Calu3 (cell line): ENCODE measurements around the gene SSRP1. TPM values are rescaled to one million over a fixed set of nuclear protein-coding genes. Genes with fewer than 3 reads are reported as not detected.

ENCODE experiments used
- Bru-seq: library from RNA; stranded (reverse); fragments of 400-500 nt; gene quantifications from one replicate; lab custom pipeline; 2021; lab: Mats Ljungman, UMichigan
- BruChase-seq, 2 experiments: library from RNA; stranded (reverse); fragments of 400-500 nt; gene quantifications; one replicate each; lab custom pipeline; 2021; lab: Mats Ljungman, UMichigan
- BruUV-seq: library from RNA; stranded (reverse); fragments of 400-500 nt; replicated peaks from 2 replicates; lab custom pipeline; 2021; lab: Mats Ljungman, UMichigan
- CTCF ChIA-PET: fragments of 300-600 bp; sonication (Branson Sonifier 250); formaldehyde crosslinking; loops from one replicate; lab custom pipeline; 2022; ENCODE audit warnings: antibody characterized with exemption; lab: Charles Lee
- DNase-seq: peaks from one replicate; pipeline ENCODE4 v3.0.0; 2022
- H3K27ac Mint-ChIP-seq: one replicate; pipeline ENCODE4 v1.8.0; 2022; ENCODE audit warnings: mixed read lengths; ENCODE audit not compliant: unreplicated experiment
- H3K27me3 Mint-ChIP-seq: one replicate; pipeline ENCODE4 v1.8.0; 2022; ENCODE audit warnings: mixed read lengths; ENCODE audit not compliant: unreplicated experiment
- H3K36me3 Mint-ChIP-seq: one replicate; pipeline ENCODE4 v1.8.0; 2022; ENCODE audit warnings: mild to moderate bottlenecking, moderate library complexity, mixed read lengths; ENCODE audit not compliant: insufficient read depth, unreplicated experiment
- H3K4me1 Mint-ChIP-seq: one replicate; pipeline ENCODE4 v1.8.0; 2022; ENCODE audit warnings: mild to moderate bottlenecking, low read depth, mixed read lengths; ENCODE audit not compliant: unreplicated experiment
- H3K4me3 Mint-ChIP-seq: one replicate; pipeline ENCODE4 v1.8.0; 2022; ENCODE audit warnings: mild to moderate bottlenecking, low read depth, moderate library complexity, mixed read lengths; ENCODE audit not compliant: unreplicated experiment
- H3K9me3 Mint-ChIP-seq: one replicate; pipeline ENCODE4 v1.8.0; 2022; ENCODE audit warnings: low read depth, mixed read lengths; ENCODE audit not compliant: unreplicated experiment
- intact Hi-C: fragments of 100-400 bp; cut with micrococcal nuclease; formaldehyde crosslinking; loops from one replicate; pipeline ENCODE4 v1.10.0; 2022; ENCODE audit not compliant: unreplicated experiment
- long read RNA-seq: library from polyadenylated mRNA; stranded (forward); transcript quantifications from one replicate; pipeline ENCODE4 v2.0.0, GENCODE V29; 2022
- total RNA-seq: library from RNA; stranded (reverse); gene quantifications from 2 replicates; pipeline ENCODE4 v1.2.3, GENCODE V29; 2022
- TF ChIP-seq, protein P1 (sequence below): fragments of 200-600 bp; IDR thresholded peaks from one replicate; pipeline ENCODE4 v1.8.0; 2022; ENCODE audit warnings: antibody characterized with exemption; ENCODE audit not compliant: unreplicated experiment

The SSRP1 gene, protein sequence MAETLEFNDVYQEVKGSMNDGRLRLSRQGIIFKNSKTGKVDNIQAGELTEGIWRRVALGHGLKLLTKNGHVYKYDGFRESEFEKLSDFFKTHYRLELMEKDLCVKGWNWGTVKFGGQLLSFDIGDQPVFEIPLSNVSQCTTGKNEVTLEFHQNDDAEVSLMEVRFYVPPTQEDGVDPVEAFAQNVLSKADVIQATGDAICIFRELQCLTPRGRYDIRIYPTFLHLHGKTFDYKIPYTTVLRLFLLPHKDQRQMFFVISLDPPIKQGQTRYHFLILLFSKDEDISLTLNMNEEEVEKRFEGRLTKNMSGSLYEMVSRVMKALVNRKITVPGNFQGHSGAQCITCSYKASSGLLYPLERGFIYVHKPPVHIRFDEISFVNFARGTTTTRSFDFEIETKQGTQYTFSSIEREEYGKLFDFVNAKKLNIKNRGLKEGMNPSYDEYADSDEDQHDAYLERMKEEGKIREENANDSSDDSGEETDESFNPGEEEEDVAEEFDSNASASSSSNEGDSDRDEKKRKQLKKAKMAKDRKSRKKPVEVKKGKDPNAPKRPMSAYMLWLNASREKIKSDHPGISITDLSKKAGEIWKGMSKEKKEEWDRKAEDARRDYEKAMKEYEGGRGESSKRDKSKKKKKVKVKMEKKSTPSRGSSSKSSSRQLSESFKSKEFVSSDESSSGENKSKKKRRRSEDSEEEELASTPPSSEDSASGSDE
- total RNA-seq (134 and 145 TPM in 2 replicates), Bru-seq, nascent RNA (percentile 89 among the genes with signal in this experiment), BruChase-seq, experiment 1, labeled RNA remaining after a 6-hour chase (percentile 98 among the genes with signal in this experiment), BruChase-seq, experiment 2, labeled RNA remaining after a 2-hour chase (percentile 93 among the genes with signal in this experiment)
- long read RNA-seq, transcript SSRP1-201 (17 exons, 2,819 nt): major isoform, 51 of 70 reads
- long read RNA-seq, partial matches to known transcripts: 16 of 70 reads
- long read RNA-seq, other reads (novel, unspliced or antisense): 3 of 70 reads

GRCh38 chr11:57335343-57336110, at the start of gene SSRP1:
SSRP1 (minus strand) TSS chr11:57335892; CDS start chr11:57335121, 771 bp downstream.
- TF ChIP-seq, protein P1, sequence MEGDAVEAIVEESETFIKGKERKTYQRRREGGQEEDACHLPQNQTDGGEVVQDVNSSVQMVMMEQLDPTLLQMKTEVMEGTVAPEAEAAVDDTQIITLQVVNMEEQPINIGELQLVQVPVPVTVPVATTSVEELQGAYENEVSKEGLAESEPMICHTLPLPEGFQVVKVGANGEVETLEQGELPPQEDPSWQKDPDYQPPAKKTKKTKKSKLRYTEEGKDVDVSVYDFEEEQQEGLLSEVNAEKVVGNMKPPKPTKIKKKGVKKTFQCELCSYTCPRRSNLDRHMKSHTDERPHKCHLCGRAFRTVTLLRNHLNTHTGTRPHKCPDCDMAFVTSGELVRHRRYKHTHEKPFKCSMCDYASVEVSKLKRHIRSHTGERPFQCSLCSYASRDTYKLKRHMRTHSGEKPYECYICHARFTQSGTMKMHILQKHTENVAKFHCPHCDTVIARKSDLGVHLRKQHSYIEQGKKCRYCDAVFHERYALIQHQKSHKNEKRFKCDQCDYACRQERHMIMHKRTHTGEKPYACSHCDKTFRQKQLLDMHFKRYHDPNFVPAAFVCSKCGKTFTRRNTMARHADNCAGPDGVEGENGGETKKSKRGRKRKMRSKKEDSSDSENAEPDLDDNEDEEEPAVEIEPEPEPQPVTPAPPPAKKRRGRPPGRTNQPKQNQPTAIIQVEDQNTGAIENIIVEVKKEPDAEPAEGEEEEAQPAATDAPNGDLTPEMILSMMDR: no peak
- peak within 1 kb of the TSS; percentile 92 for H3K27ac Mint-ChIP-seq
- intact Hi-C loops: no loop called here
- H3K4me1 Mint-ChIP-seq: peaks cover 30% of the 10 kb centered on the region
- no TSS peak for BruUV-seq
- CTCF ChIA-PET: interaction anchor here (0.5 to 1.4 kb wide), 5 partner anchors 10 to 1232 kb away, joined by 3 to 7 read pairs (median 3); no protein-coding TSS in a partner anchor
- H3K27me3 Mint-ChIP-seq: peaks cover 12% of the 10 kb centered on the region
- H3K9me3 Mint-ChIP-seq: no peaks in the 10 kb centered on the region
- peaks cover 50% of the 10 kb centered on the region for H3K36me3 Mint-ChIP-seq
- H3K4me3 Mint-ChIP-seq: peak within 1 kb of the TSS; percentile 90
- DNase-seq: peak; percentile 81

- Mint-ChIP-seq H3K4me1 (no peaks in the 10 kb centered on the region), H3K36me3 (no peaks in the 10 kb centered on the region), H3K4me3 (no peak within 1 kb of the TSS), H3K27ac (no peak within 1 kb of the TSS), H3K9me3 (no peaks in the 10 kb centered on the region), H3K27me3 (peaks cover 65% of the 10 kb centered on the region)
- no TSS peak for BruUV-seq
- intact Hi-C loops: loop anchor here (10.0 kb wide), 1 partner anchor 1004 kb away; no protein-coding TSS in a partner anchor
- TF ChIP-seq, protein P1: no peak
- CTCF ChIA-PET: interaction anchor here (0.5 kb wide), 1 partner anchor 35 kb away, joined by 3 read pairs; no protein-coding TSS in a partner anchor
- DNase-seq: no peak
Measured at GRCh38 chr11:57380975-57381374, 45.3 kb upstream of the SSRP1 start, which contains the start of gene PRG3. PRG3 (minus strand) TSS chr11:57381150; CDS start chr11:57380708, 442 bp downstream.

DNA sequence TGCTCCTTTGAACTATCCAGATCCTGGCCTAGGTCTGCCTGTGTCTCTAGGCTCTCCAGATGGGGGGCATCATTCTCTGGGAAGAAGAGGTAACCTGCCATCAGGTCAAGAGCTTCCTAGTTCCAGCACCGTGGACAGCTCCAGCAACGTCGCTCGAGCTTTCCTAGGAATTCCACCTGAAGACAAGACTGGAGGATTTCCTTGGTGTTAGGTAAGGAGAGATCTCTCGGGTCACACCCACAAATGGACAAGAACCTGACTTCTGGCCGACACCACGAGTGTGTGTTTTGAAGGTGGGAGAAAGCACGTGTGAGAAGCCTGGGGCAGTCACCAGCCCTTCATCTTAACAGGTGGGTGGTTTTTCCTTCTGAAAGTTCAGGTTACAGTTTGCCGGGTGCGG, 44.0 kb upstream of the SSRP1 start:
- no TSS peak for BruUV-seq
- Mint-ChIP-seq H3K36me3 (no peaks in the 10 kb centered on the region), H3K27ac (no peak overlapping the region), H3K27me3 (peaks cover 65% of the 10 kb centered on the region), H3K4me1 (no peaks in the 10 kb centered on the region), H3K9me3 (no peaks in the 10 kb centered on the region), H3K4me3 (no peak overlapping the region)
- TF ChIP-seq, protein P1: no peak
- CTCF ChIA-PET: interaction anchor here (0.6 kb wide), 1 partner anchor 19 kb away, joined by 3 read pairs; no protein-coding TSS in a partner anchor
- peak; percentile 19 for DNase-seq
- intact Hi-C loops: loop anchor here (10.0 kb wide), 1 partner anchor 1005 kb away; no protein-coding TSS in a partner anchor
